ENCODE measurements around the gene DAP. TPM values are rescaled to one million over a fixed set of nuclear protein-coding genes. Genes with fewer than 3 reads are reported as not detected.

The DAP gene
- total RNA-seq, 1 experiment from 2014 or later = 114 TPM

GRCh38 chr5:10669983-10670382 lies 91.1 kb downstream of the DAP start:
- intact Hi-C loops (cut with micrococcal nuclease) = no loop called here
- CTCF ChIA-PET = no interaction called here
- no peaks in the 10 kb centered on the region for H3K36me3 Mint-ChIP-seq (ENCODE audit: insufficient read depth, unreplicated experiment)
- H3K27me3 Mint-ChIP-seq (ENCODE audit: insufficient read depth, unreplicated experiment) = no peaks in the 10 kb centered on the region
- DNase-seq (ENCODE audit: unreplicated experiment) = no peak
- no peaks in the 10 kb centered on the region for H3K9me3 Mint-ChIP-seq (ENCODE audit: unreplicated experiment)
- no peak overlapping the region for H3K27ac Mint-ChIP-seq (ENCODE audit: low read depth, unreplicated experiment)
- no peaks in the 10 kb centered on the region for H3K4me1 Mint-ChIP-seq (ENCODE audit: insufficient read depth, unreplicated experiment)
- H3K4me3 Mint-ChIP-seq (ENCODE audit: unreplicated experiment) = no peak overlapping the region
- POLR2A ChIA-PET = no interaction called here
- BruUV-seq (replicated peaks) = no TSS peak
- TF ChIP-seq CTCF (IDR thresholded peaks at IDR 0.05; ENCODE audit: unreplicated experiment) = no peak

GRCh38 chr5:10668697-10669096 lies 92.3 kb downstream of the DAP start:
- no peak for DNase-seq (ENCODE audit: unreplicated experiment)
- no peaks in the 10 kb centered on the region for H3K36me3 Mint-ChIP-seq (ENCODE audit: insufficient read depth, unreplicated experiment)
- no peak for TF ChIP-seq CTCF (IDR thresholded peaks at IDR 0.05; ENCODE audit: unreplicated experiment)
- ChIA-PET POLR2A (no interaction called here), CTCF (interaction anchor here (0.6 to 1.2 kb wide), 2 partner anchors 15 to 169 kb away, joined by 3 to 4 read pairs; no protein-coding TSS in a partner anchor)
- intact Hi-C loops (cut with micrococcal nuclease) = no loop called here
- H3K4me3 Mint-ChIP-seq (ENCODE audit: unreplicated experiment) = no peak overlapping the region
- H3K27ac Mint-ChIP-seq (ENCODE audit: low read depth, unreplicated experiment) = no peak overlapping the region
- no peaks in the 10 kb centered on the region for H3K9me3 Mint-ChIP-seq (ENCODE audit: unreplicated experiment)
- no peaks in the 10 kb centered on the region for H3K27me3 Mint-ChIP-seq (ENCODE audit: insufficient read depth, unreplicated experiment)
- no TSS peak for BruUV-seq (replicated peaks)
- no peaks in the 10 kb centered on the region for H3K4me1 Mint-ChIP-seq (ENCODE audit: insufficient read depth, unreplicated experiment)

GRCh38 chr5:10667431-10668057 lies 93.5 kb downstream of the DAP start:
- H3K36me3 Mint-ChIP-seq (ENCODE audit: insufficient read depth, unreplicated experiment) = no peaks in the 10 kb centered on the region
- CTCF ChIA-PET = interaction anchor here (0.6 kb wide), 1 partner anchor 16 kb away, joined by 3 read pairs; no protein-coding TSS in a partner anchor
- H3K4me1 Mint-ChIP-seq (ENCODE audit: insufficient read depth, unreplicated experiment) = no peaks in the 10 kb centered on the region
- no peaks in the 10 kb centered on the region for H3K27me3 Mint-ChIP-seq (ENCODE audit: insufficient read depth, unreplicated experiment)
- H3K4me3 Mint-ChIP-seq (ENCODE audit: unreplicated experiment) = no peak overlapping the region
- intact Hi-C loops (cut with micrococcal nuclease) = no loop called here
- no peaks in the 10 kb centered on the region for H3K9me3 Mint-ChIP-seq (ENCODE audit: unreplicated experiment)
- DNase-seq (ENCODE audit: unreplicated experiment) = no peak
- no TSS peak for BruUV-seq (replicated peaks)
- no peak for TF ChIP-seq CTCF (IDR thresholded peaks at IDR 0.05; ENCODE audit: unreplicated experiment)
- POLR2A ChIA-PET = no interaction called here
- no peak overlapping the region for H3K27ac Mint-ChIP-seq (ENCODE audit: low read depth, unreplicated experiment)

- Mint-ChIP-seq H3K9me3 (ENCODE audit: unreplicated experiment) (no peaks in the 10 kb centered on the region), H3K4me1 (ENCODE audit: insufficient read depth, unreplicated experiment) (no peaks in the 10 kb centered on the region), H3K27ac (ENCODE audit: low read depth, unreplicated experiment) (no peak overlapping the region), H3K4me3 (ENCODE audit: unreplicated experiment) (no peak overlapping the region), H3K36me3 (ENCODE audit: insufficient read depth, unreplicated experiment) (no peaks in the 10 kb centered on the region), H3K27me3 (ENCODE audit: insufficient read depth, unreplicated experiment) (no peaks in the 10 kb centered on the region)
- TF ChIP-seq CTCF (IDR thresholded peaks at IDR 0.05; ENCODE audit: unreplicated experiment) = no peak
- no TSS peak for BruUV-seq (replicated peaks)
- POLR2A ChIA-PET = no interaction called here
- no peak for DNase-seq (ENCODE audit: unreplicated experiment)
- CTCF ChIA-PET = interaction anchor here (0.6 to 0.8 kb wide), 2 partner anchors 15 to 212 kb away, joined by 3 to 4 read pairs; no protein-coding TSS in a partner anchor
- intact Hi-C loops (cut with micrococcal nuclease) = no loop called here
These were observed 94.3 kb downstream of the DAP start for GRCh38 chr5:10666531-10667299.
